B cell (primary cell): ENCODE results near the gene ETFA. TPM values are rescaled to one million over a fixed set of nuclear protein-coding genes. Genes with fewer than 3 reads are reported as not detected.

Experiments used
- ATAC-seq: fragments of 200-7000 bp; cut with Tn5 transposase; one replicate; pipeline ENCODE4 v1.10.0; 2021; ENCODE audit warnings: low read depth, mild to moderate bottlenecking, moderate number of reproducible peaks, moderate library complexity
- CTCF ChIA-PET: fragments of 350-600 bp; sonication (Branson Sonifier 250); formaldehyde crosslinking; loops from one replicate; lab custom pipeline; 2021; ENCODE audit warnings: antibody characterized with exemption, inconsistent platforms; lab: Charles Lee
- POLR2A ChIA-PET: fragments of 350-600 bp; sonication (Branson Sonifier 250); formaldehyde crosslinking; loops from one replicate; lab custom pipeline; 2021; ENCODE audit warnings: antibody characterized with exemption; lab: Charles Lee
- DNase-seq: peaks from one replicate; pipeline ENCODE4 v3.0.0; 2013
- H2AFZ ChIP-seq: 2 replicates; pipeline ENCODE4 v1.6.1; 2012; ENCODE audit warnings: mild to moderate bottlenecking, low read depth, low read length; ENCODE audit not compliant: insufficient read depth, poor library complexity, severe bottlenecking
- H3K27ac ChIP-seq, 2 donors: 1 replicate in 1 of 2; 2 replicates in 1 of 2; pipeline ENCODE4 v1.5.1; 2012 to 2013; ENCODE audit warnings: low read length in 2 of 2, mild to moderate bottlenecking in 2 of 2, moderate library complexity in 1 of 2
- H3K27me3 ChIP-seq, 4 experiments: fragments of 200-600 bp in 1 of 4; sonication (generic) in 1 of 4; replicated peaks in 1 of 4; 1 replicate in 2 of 4; 2 replicates in 2 of 4; pipeline versions ENCODE4 v1.6.1 to v1.7.0; 2013 to 2016; ENCODE audit warnings: low read length in 3 of 4, mild to moderate bottlenecking in 2 of 4, mixed read lengths in 1 of 4, moderate library complexity in 1 of 4; ENCODE audit not compliant: insufficient read depth in 4 of 4, control insufficient read depth in 3 of 4; ENCODE audit errors: control extremely low read depth in 1 of 4
- H3K36me3 ChIP-seq, 2 experiments: replicated peaks in 1 of 2; 1 replicate in 1 of 2; 2 replicates in 1 of 2; pipeline versions ENCODE4 v1.6.1 to v1.7.1; 2013; ENCODE audit warnings: low read length in 1 of 2; ENCODE audit not compliant: insufficient read depth in 2 of 2, control insufficient read depth in 1 of 2; ENCODE audit errors: control extremely low read depth in 1 of 2, extremely low read depth in 1 of 2
- H3K4me1 ChIP-seq, 2 donors: fragments of 200-600 bp in 1 of 2; sonication (generic) in 1 of 2; 1 replicate in 1 of 2; 2 replicates in 1 of 2; pipeline versions ENCODE4 v1.5.1 to v1.6.1; 2013 to 2017; ENCODE audit warnings: low read length in 2 of 2; ENCODE audit not compliant: control insufficient read depth in 2 of 2, insufficient read depth in 2 of 2
- H3K4me2 ChIP-seq: replicated peaks from 2 replicates; pipeline ENCODE3; 2012; ENCODE audit warnings: mild to moderate bottlenecking, low read depth, low read length; ENCODE audit not compliant: poor library complexity, severe bottlenecking
- H3K4me3 ChIP-seq, 5 experiments: fragments of 200-600 bp in 1 of 5; sonication (generic) in 1 of 5; 1 replicate in 3 of 5; 2 replicates in 2 of 5; pipeline versions ENCODE4 v1.5.1 to v1.7.0; 2011 to 2016; ENCODE audit warnings: low read length in 4 of 5, mild to moderate bottlenecking in 4 of 5, low read depth in 2 of 5, control low read depth in 1 of 5, moderate library complexity in 1 of 5; ENCODE audit not compliant: insufficient read depth in 1 of 5; ENCODE audit errors: control extremely low read depth in 1 of 5, extremely low read depth in 1 of 5
- H3K79me2 ChIP-seq: fragments of 200-600 bp; sonication (generic); one replicate; pipeline ENCODE4 v1.6.0; 2016; ENCODE audit warnings: low read length; ENCODE audit not compliant: control insufficient read depth, insufficient read depth
- H3K9ac ChIP-seq: fragments of 200-600 bp; sonication (generic); 2 replicates; pipeline ENCODE4 v1.6.1; 2017; ENCODE audit warnings: mild to moderate bottlenecking, low read length, moderate library complexity
- H3K9me3 ChIP-seq, 3 donors: one replicate each; pipeline versions ENCODE4 v1.6.1 to v1.7.1; 2013; ENCODE audit warnings: low read length in 2 of 3; ENCODE audit not compliant: control insufficient read depth in 2 of 3, insufficient read depth in 1 of 3; ENCODE audit errors: control extremely low read depth in 1 of 3
- H4K20me1 ChIP-seq: 2 replicates; pipeline ENCODE4 v1.6.0; 2012; ENCODE audit warnings: mild to moderate bottlenecking, low read length; ENCODE audit not compliant: insufficient read depth, control insufficient read depth, poor library complexity, severe bottlenecking
- H3K27ac Mint-ChIP-seq: one replicate; pipeline ENCODE4 v1.8.0; 2021; ENCODE audit warnings: mixed read lengths
- H3K27me3 Mint-ChIP-seq: one replicate; pipeline ENCODE4 v1.8.0; 2021; ENCODE audit warnings: mixed read lengths
- H3K4me1 Mint-ChIP-seq: one replicate; pipeline ENCODE4 v1.8.0; 2021; ENCODE audit warnings: mixed read lengths
- H3K4me3 Mint-ChIP-seq: one replicate; pipeline ENCODE4 v1.8.0; 2021; ENCODE audit warnings: mixed read lengths
- H3K9me3 Mint-ChIP-seq: one replicate; pipeline ENCODE4 v1.8.0; 2022; ENCODE audit warnings: mixed read lengths; ENCODE audit not compliant: insufficient read depth
- CTCF ChIP-seq: fragments of 200-600 bp; IDR thresholded peaks from one replicate; pipeline ENCODE4 v1.8.0; 2022; ENCODE audit warnings: antibody characterized with exemption, mild to moderate bottlenecking
- EZH2 ChIP-seq: IDR thresholded peaks from 2 replicates; pipeline ENCODE4 v1.6.1; 2012; ENCODE audit warnings: borderline replicate concordance, low read depth, mild to moderate bottlenecking, moderate library complexity, low read length; ENCODE audit not compliant: insufficient read depth, poor library complexity, severe bottlenecking
- WGBS: methylation state at CpG from one replicate; pipeline ENCODE4 v1.1.5; 2013; ENCODE audit warnings: missing lambda C conversion rate; ENCODE audit not compliant: insufficient coverage; 5-methylcytosine and 5-hydroxymethylcytosine counted together
- intact Hi-C: fragments of 100-400 bp; cut with micrococcal nuclease; formaldehyde crosslinking; loops from one replicate; pipeline ENCODE4 v1.10.0; 2022
- polyA plus RNA-seq: library from polyadenylated mRNA; depleted of rRNA; stranded (reverse); fragments of >200 nt; gene quantifications from 2 replicates; pipeline ENCODE4 v1.2.3, GENCODE V29; 2012
- total RNA-seq, 2 donors: library from RNA; stranded (reverse); fragments of 120-200 nt in 1 of 2; gene quantifications; 1 replicate in 1 of 2; 2 replicates in 1 of 2; pipeline versions ENCODE4 v1.2.3 to v1.2.4, GENCODE V29; 2013 to 2022

Gene ETFA
- total and polyA plus RNA-seq, 2 donors (not counting 1 experiment from before 2014, with no cell fraction given): 34.9 to 68.8 TPM

DNA sequence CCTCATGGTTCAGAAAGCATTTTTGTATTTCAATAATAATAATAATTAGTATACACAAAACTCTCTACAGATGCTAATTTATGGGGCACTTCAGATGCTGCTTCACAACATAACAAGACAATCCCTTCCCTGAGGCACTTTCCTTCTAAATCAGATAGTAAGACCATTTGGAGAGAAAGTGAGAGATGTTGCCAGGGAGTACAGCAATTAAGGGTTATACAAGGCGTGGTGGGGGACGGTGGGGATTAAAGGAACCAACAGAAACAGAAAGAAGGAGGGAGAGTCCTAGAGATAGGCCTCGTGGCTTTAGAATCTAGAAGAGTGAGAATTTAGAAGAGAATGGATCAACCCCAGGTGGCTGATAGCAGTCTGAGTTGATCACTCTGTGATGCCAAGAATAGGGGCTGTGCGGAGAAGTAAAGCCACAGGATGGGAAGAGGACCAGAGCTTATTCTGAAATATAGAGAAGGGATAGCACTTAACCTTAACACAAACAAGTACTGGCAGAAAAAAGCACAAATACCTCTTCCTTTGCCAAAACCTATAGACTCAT is 76.9 kb downstream of the ETFA start:
- no peak overlapping the region for H3K4me3 Mint-ChIP-seq
- CTCF ChIA-PET: interaction anchor here (1.0 to 2.4 kb wide), 7 partner anchors 7 to 795 kb away, joined by 3 to 13 read pairs (median 4); no protein-coding TSS in a partner anchor
- Histone ChIP-seq H3K36me3 (peaks cover 2 to 8% of the 10 kb centered on the region in 2 experiments), H3K4me1 (no peaks in the 10 kb centered on the region), H2AFZ (no peak overlapping the region), H3K27me3 (no peaks in the 10 kb centered on the region), H4K20me1 (no peaks in the 10 kb centered on the region), H3K79me2 (no peaks in the 10 kb centered on the region), H3K27ac (no peak overlapping the region), H3K4me3 (no peak overlapping the region), H3K9ac (no peak overlapping the region), H3K4me2 (no peak overlapping the region), H3K9me3 (no peaks in the 10 kb centered on the region)
- H3K27ac Mint-ChIP-seq: no peak overlapping the region
- intact Hi-C loops: loop anchor here (2.0 to 10.0 kb wide), 3 partner anchors 50 to 630 kb away; no protein-coding TSS in a partner anchor
- ATAC-seq (no peak), DNase-seq (no peak)
- TF ChIP-seq EZH2: no peak
- TF ChIP-seq CTCF: no peak
- 95% methylated on average over 3 of the region's 4 CpGs for WGBS
- POLR2A ChIA-PET: no interaction called here
- H3K4me1 Mint-ChIP-seq: no peaks in the 10 kb centered on the region
- no peaks in the 10 kb centered on the region for H3K9me3 Mint-ChIP-seq
- no peaks in the 10 kb centered on the region for H3K27me3 Mint-ChIP-seq

DNA sequence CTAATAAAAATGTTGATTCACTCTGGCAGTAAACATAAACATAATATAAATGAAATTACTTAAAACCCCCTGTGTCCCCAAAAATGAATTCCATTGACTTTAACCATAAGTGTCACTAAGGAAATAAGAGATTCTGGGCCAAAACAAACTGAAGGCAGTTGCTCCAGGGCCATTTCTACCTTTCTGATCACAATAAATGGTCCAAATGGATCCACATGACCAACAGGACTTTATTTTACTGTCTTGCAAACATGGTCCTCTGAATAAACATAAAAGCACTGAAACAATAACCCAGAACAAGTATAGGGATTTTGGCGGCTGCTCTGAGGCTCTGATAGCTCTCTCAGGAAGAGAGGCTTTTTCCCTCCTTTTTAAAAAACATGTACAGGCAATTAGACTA is 77.3 kb downstream of the ETFA start:
- Mint-ChIP-seq H3K27me3 (no peaks in the 10 kb centered on the region), H3K4me3 (no peak overlapping the region), H3K27ac (no peak overlapping the region), H3K9me3 (no peaks in the 10 kb centered on the region), H3K4me1 (no peaks in the 10 kb centered on the region)
- Histone ChIP-seq H3K27me3 (no peaks in the 10 kb centered on the region), H2AFZ (no peak overlapping the region), H3K4me3 (no peak overlapping the region), H3K36me3 (peaks cover 2 to 11% of the 10 kb centered on the region in 2 experiments), H3K9me3 (no peaks in the 10 kb centered on the region), H3K4me2 (no peak overlapping the region), H3K27ac (no peak overlapping the region), H4K20me1 (no peaks in the 10 kb centered on the region), H3K4me1 (no peaks in the 10 kb centered on the region), H3K79me2 (no peaks in the 10 kb centered on the region), H3K9ac (no peak overlapping the region)
- DNase-seq (no peak), ATAC-seq (no peak)
- ChIA-PET CTCF (interaction anchor here (0.6 to 1.9 kb wide), 5 partner anchors 47 to 796 kb away, joined by 3 to 6 read pairs (median 4); no protein-coding TSS in a partner anchor), POLR2A (no interaction called here)
- TF ChIP-seq EZH2 (no peak), CTCF (no peak)
- intact Hi-C loops: loop anchor here (2.0 to 10.0 kb wide), 3 partner anchors 51 to 631 kb away; no protein-coding TSS in a partner anchor
- WGBS: no CpG with 5 or more reads among the region's 1 CpG
